IMR-90 (cell line): ENCODE measurements around the gene USP47. TPM values are rescaled to one million over a fixed set of nuclear protein-coding genes. Genes with fewer than 3 reads are reported as not detected.

Experiments used
- ATAC-seq: fragments of 200-7000 bp; cut with Tn5 transposase; 2 replicates; pipeline ENCODE4 v1.9.1; 2020; ENCODE audit warnings: low read depth, mild to moderate bottlenecking, moderate library complexity
- BruUV-seq: library from RNA; stranded (reverse); fragments of 400-500 nt; replicated peaks from 2 replicates; lab custom pipeline; 2021; lab: Mats Ljungman, UMichigan
- CTCF ChIA-PET: fragments of 300-600 bp; formaldehyde crosslinking; extraction: SDS; loops from one replicate; lab custom pipeline; 2021; ENCODE audit warnings: antibody characterized with exemption; lab: Yijun Ruan, JAX
- POLR2A ChIA-PET: fragments of 300-600 bp; sonication (Branson Sonifier 250); formaldehyde crosslinking; loops from one replicate; lab custom pipeline; 2022; ENCODE audit warnings: antibody characterized with exemption; ENCODE audit not compliant: unreplicated experiment; lab: Charles Lee
- DNase-seq: peaks from one replicate; pipeline ENCODE4 v3.0.0; 2013
- H2AFZ ChIP-seq: replicated peaks from 2 replicates; pipeline ENCODE3; 2013; ENCODE audit warnings: low read length, mild to moderate bottlenecking; ENCODE audit not compliant: poor library complexity
- H2AK5ac ChIP-seq: 2 replicates; pipeline ENCODE4 v1.6.1; 2013; ENCODE audit warnings: low read depth, low read length, inconsistent platforms
- H2AK9ac ChIP-seq: replicated peaks from 2 replicates; pipeline ENCODE3; 2013; ENCODE audit warnings: mild to moderate bottlenecking, low read depth, low read length, moderate library complexity; ENCODE audit not compliant: poor library complexity
- H2BK120ac ChIP-seq: 2 replicates; pipeline ENCODE4 v1.6.1; 2013; ENCODE audit warnings: low read depth, low read length, inconsistent platforms
- H2BK15ac ChIP-seq: 3 replicates; pipeline ENCODE4 v1.6.1; 2013; ENCODE audit warnings: low read depth, low read length, inconsistent platforms
- H2BK20ac ChIP-seq: 2 replicates; pipeline ENCODE4 v1.6.1; 2013; ENCODE audit warnings: low read depth, mild to moderate bottlenecking, inconsistent platforms, low read length, moderate library complexity
- H2BK5ac ChIP-seq: 2 replicates; pipeline ENCODE4 v1.6.1; 2013; ENCODE audit warnings: mild to moderate bottlenecking, low read depth, low read length, inconsistent platforms; ENCODE audit not compliant: poor library complexity, severe bottlenecking
- H3K14ac ChIP-seq: replicated peaks from 2 replicates; pipeline ENCODE4 v1.6.1; 2013; ENCODE audit warnings: low read depth, low read length, inconsistent platforms
- H3K18ac ChIP-seq: 2 replicates; pipeline ENCODE4 v1.6.1; 2013; ENCODE audit warnings: low read depth, low read length, control low read depth
- H3K23ac ChIP-seq: 2 replicates; pipeline ENCODE4 v1.6.1; 2013; ENCODE audit warnings: low read depth, low read length, inconsistent platforms
- H3K27ac ChIP-seq: 2 replicates; pipeline ENCODE4 v1.5.1; 2013; ENCODE audit warnings: mild to moderate bottlenecking, control low read depth, low read length; ENCODE audit not compliant: insufficient read depth
- H3K27me3 ChIP-seq: 2 replicates; pipeline ENCODE4 v1.6.1; 2013; ENCODE audit warnings: low read length; ENCODE audit not compliant: control insufficient read depth, insufficient read depth
- H3K36me3 ChIP-seq: 2 replicates; pipeline ENCODE4 v1.6.1; 2013; ENCODE audit warnings: low read length, mixed read lengths; ENCODE audit not compliant: control insufficient read depth, insufficient read depth
- H3K4ac ChIP-seq: 2 replicates; pipeline ENCODE4 v1.6.1; 2013; ENCODE audit warnings: low read depth, low read length, inconsistent platforms
- H3K4me1 ChIP-seq: 2 replicates; pipeline ENCODE4 v1.6.1; 2013; ENCODE audit warnings: low read length, mixed read lengths; ENCODE audit not compliant: control insufficient read depth, insufficient read depth
- H3K4me2 ChIP-seq: 2 replicates; pipeline ENCODE4 v1.6.1; 2013; ENCODE audit warnings: low read depth, mild to moderate bottlenecking, control low read depth, low read length, moderate library complexity
- H3K4me3 ChIP-seq: 2 replicates; pipeline ENCODE4 v1.5.1; 2013; ENCODE audit warnings: low read depth, mild to moderate bottlenecking, control low read depth, low read length, moderate library complexity; ENCODE audit not compliant: insufficient read depth
- H3K56ac ChIP-seq: 2 replicates; pipeline ENCODE4 v1.6.1; 2013; ENCODE audit warnings: low read length, inconsistent platforms; ENCODE audit not compliant: insufficient read depth; ENCODE audit errors: extremely low read depth
- H3K79me1 ChIP-seq, 2 experiments: 2 replicates each; pipeline ENCODE4 v1.6.1; 2013; ENCODE audit warnings: low read length in 2 of 2, inconsistent platforms in 1 of 2, low read depth in 1 of 2
- H3K9ac ChIP-seq: 2 replicates; pipeline ENCODE4 v1.6.1; 2013; ENCODE audit warnings: low read depth, low read length, control low read depth
- H3K9me1 ChIP-seq: 2 replicates; pipeline ENCODE4 v1.6.1; 2013; ENCODE audit warnings: low read length, inconsistent platforms; ENCODE audit not compliant: insufficient read depth
- H3K9me3 ChIP-seq: 2 replicates; pipeline ENCODE4 v1.6.1; 2013; ENCODE audit warnings: low read length; ENCODE audit not compliant: control insufficient read depth, insufficient read depth
- H4K20me1 ChIP-seq: 2 replicates; pipeline ENCODE4 v1.6.1; 2013; ENCODE audit warnings: low read length, inconsistent platforms; ENCODE audit not compliant: insufficient read depth
- H4K5ac ChIP-seq: 2 replicates; pipeline ENCODE4 v1.6.1; 2013; ENCODE audit warnings: mild to moderate bottlenecking, low read depth, low read length, control low read depth
- H4K8ac ChIP-seq, 2 experiments: 2 replicates each; pipeline ENCODE4 v1.6.1; 2013; ENCODE audit warnings: low read depth in 2 of 2, low read length in 2 of 2, control low read depth in 1 of 2, inconsistent platforms in 1 of 2
- H4K91ac ChIP-seq: 2 replicates; pipeline ENCODE4 v1.6.1; 2013; ENCODE audit warnings: low read depth, low read length, inconsistent platforms; ENCODE audit not compliant: insufficient read depth
- CHD1 ChIP-seq: IDR thresholded peaks from 2 replicates; pipeline ENCODE4 v1.6.1; 2012; ENCODE audit warnings: low read depth, low read length, improper control_type of control experiment
- MAZ ChIP-seq: IDR thresholded peaks from 2 replicates; pipeline ENCODE4 v1.6.1; 2012; ENCODE audit warnings: low read depth, mild to moderate bottlenecking, low read length, improper control_type of control experiment, moderate library complexity, borderline replicate concordance
- RFX5 ChIP-seq: IDR thresholded peaks from 2 replicates; pipeline ENCODE4 v1.8.0; 2012; ENCODE audit warnings: low read depth, mild to moderate bottlenecking, low read length, moderate library complexity
- SMC3 ChIP-seq: fragments of 150-350 bp; IDR thresholded peaks from 2 replicates; pipeline ENCODE4 v1.6.1; 2016; ENCODE audit warnings: low read depth, mild to moderate bottlenecking, antibody characterized with exemption, low read length, moderate library complexity
- WGBS, 2 experiments: methylation state at CpG; one replicate each; pipeline versions ENCODE4 v1.1.5 to v1.1.7; 2013; ENCODE audit warnings: missing lambda C conversion rate in 2 of 2; ENCODE audit not compliant: insufficient read length in 1 of 2; ENCODE audit errors: extremely low coverage in 2 of 2; 5-methylcytosine and 5-hydroxymethylcytosine counted together
- dilution Hi-C: fragments of 300-500 bp; cut with HindIII; formaldehyde crosslinking; loops from one replicate; pipeline ENCODE4 v1.14.3; 2018; ENCODE audit warnings: low sequenced_read_pairs; ENCODE audit not compliant: unreplicated experiment
- in situ Hi-C: fragments of 300-500 bp; cut with MboI; formaldehyde crosslinking; loops from 3 replicates; pipeline ENCODE4 v1.14.3; 2019; ENCODE audit warnings: low sequenced_read_pairs, inconsistent platforms, mixed read lengths
- intact Hi-C: fragments of 100-400 bp; cut with micrococcal nuclease; formaldehyde crosslinking; loops from 2 replicates; pipeline ENCODE4 v1.10.0; 2022
- polyA plus RNA-seq, 3 experiments: library from polyadenylated mRNA; depleted of rRNA; stranded (reverse); fragments of >200 nt; gene quantifications; 2 replicates each; pipeline ENCODE4 v1.2.3, GENCODE V29; 2012; ENCODE audit warnings: low replicate concordance in 1 of 3
- total RNA-seq: library from RNA; depleted of rRNA; stranded (reverse); fragments of >200 nt; gene quantifications from 2 replicates; pipeline ENCODE4 v1.2.3, GENCODE V29; 2012

The USP47 gene
- total and polyA plus RNA-seq, 2 of the 4 experiments (the other 2 are of a cell fraction), result 15.0 to 110 TPM

DNA sequence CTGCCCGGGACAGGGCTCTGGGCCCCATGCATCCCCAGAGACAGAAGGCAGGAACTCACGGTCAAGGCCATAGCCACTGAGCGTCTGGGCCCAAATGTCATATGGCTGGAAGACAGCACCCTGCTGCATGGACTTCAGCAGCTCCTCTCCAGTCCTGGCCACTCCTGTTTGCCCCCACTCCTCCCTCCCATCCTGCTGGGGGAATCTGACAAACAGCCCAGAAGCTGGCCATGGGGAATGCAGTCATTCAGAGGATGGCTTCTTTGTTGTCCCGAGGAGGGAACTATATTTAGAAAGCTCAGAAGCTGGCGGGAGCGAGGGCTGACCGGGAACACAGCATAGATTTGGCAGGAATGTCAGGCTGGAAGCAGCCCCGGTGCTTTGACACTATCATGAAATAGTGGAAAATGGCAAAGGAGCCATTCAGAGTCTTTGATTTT lies 131.6 kb downstream of the USP47 start:
- Histone ChIP-seq H3K4me1 (peaks cover 45% of the 10 kb centered on the region), H2BK15ac (peak overlapping the region; percentile 30; the same call in 1 of the 3 replicates), H3K14ac (peak overlapping the region; percentile 91), H2AK9ac (peak overlapping the region; percentile 81), H4K8ac (peak overlapping the region; percentile 43 to 56; a peak in 3 of 4 replicates), H3K23ac (peak overlapping the region; percentile 75), H2AFZ (peak overlapping the region; percentile 45), H4K20me1 (peaks cover 13% of the 10 kb centered on the region; the same call in 1 of the 2 replicates), H2BK5ac (peak overlapping the region; percentile 29), H3K9ac (no peak overlapping the region; the same call in 1 of the 2 replicates), H3K4me3 (no peak overlapping the region), H4K91ac (peak overlapping the region; percentile 80), H3K9me1 (peaks cover 50% of the 10 kb centered on the region), H4K5ac (no peak overlapping the region), H3K18ac (peak overlapping the region; percentile 9; the same call in 1 of the 2 replicates), H3K4ac (peak overlapping the region; percentile 73), H3K56ac (peak overlapping the region; percentile 89; the same call in 1 of the 2 replicates), H3K36me3 (peaks cover 11% of the 10 kb centered on the region), H3K27ac (peak overlapping the region; percentile 21), H3K9me3 (no peaks in the 10 kb centered on the region), H2BK20ac (peak overlapping the region; percentile 85), H2AK5ac (peak overlapping the region; percentile 85), H3K27me3 (no peaks in the 10 kb centered on the region), H2BK120ac (peak overlapping the region; percentile 83), H3K4me2 (0 out of 2 replicates have a peak overlapping the region, but pooled peaks have one; percentile 4), H3K79me1 (peaks cover 52 to 89% of the 10 kb centered on the region in 2 experiments)
- TF ChIP-seq RFX5 (no peak), SMC3 (no peak), MAZ (peak; percentile 81), CHD1 (no peak)
- dilution Hi-C loops (no loop called here), intact Hi-C loops (no loop called here), in situ Hi-C loops (no loop called here)
- POLR2A ChIA-PET, result no interaction called here
- DNase-seq, result peak; percentile 72
- CTCF ChIA-PET, result interaction anchor here (0.5 kb wide), 1 partner anchor 81 kb away, joined by 6 read pairs; no protein-coding TSS in a partner anchor
- no TSS peak for BruUV-seq
- peak; percentile 38 for ATAC-seq
- WGBS, 2 experiments, result 4% methylated on average over 5 of the region's 8 CpGs; no CpG with 5 or more reads in 1 of the 2 experiments
